NCI-H2081 (cell line): ENCODE data around the gene THSD1.
"Not testable (repeated sequence)": the region's sequence is repeated elsewhere in the genome, so short reads cannot be mapped to it uniquely, and the experiment has no call there.

ENCODE experiments used
- DNase-seq, 2 experiments: peaks; one replicate each; lab custom pipeline; 2025; lab: John Stamatoyannopoulos, UW

The THSD1 gene

GRCh38 chr13:52353193-52353592, 52.8 kb downstream of the THSD1 start:
- DNase-seq, result no peak

- no peak for DNase-seq
These were observed 56.8 kb downstream of the THSD1 start for GRCh38 chr13:52348983-52349780.

- no peak for DNase-seq
These were observed 57.9 kb downstream of the THSD1 start for GRCh38 chr13:52348071-52348470.

GRCh38 chr13:52345631-52346251, 60.2 kb downstream of the THSD1 start:
- no peak for DNase-seq

- no peak for DNase-seq
These were observed 60.9 kb downstream of the THSD1 start for GRCh38 chr13:52345048-52345447.

GRCh38 chr13:52344108-52344507, 61.9 kb downstream of the THSD1 start:
- no peak for DNase-seq

- DNase-seq, result not testable (repeated sequence)
These were observed 63.8 kb downstream of the THSD1 start for GRCh38 chr13:52342203-52342602.

- not testable (repeated sequence) for DNase-seq
These were observed 68.0 kb downstream of the THSD1 start for GRCh38 chr13:52337828-52338455.

GRCh38 chr13:52334107-52334506, 71.9 kb downstream of the THSD1 start:
- not testable (repeated sequence) for DNase-seq

GRCh38 chr13:52331844-52332243, 74.1 kb downstream of the THSD1 start:
- not testable (repeated sequence) for DNase-seq
